Endodermal cell (in vitro differentiated cells): ENCODE measurements around the gene DENND6B. TPM values are rescaled to one million over a fixed set of nuclear protein-coding genes. Genes with fewer than 3 reads are reported as not detected.

Experiments used
- DNase-seq: peaks from one replicate; pipeline ENCODE4 v3.0.0-alpha.2; 2017
- H3K27ac ChIP-seq: 2 replicates; pipeline ENCODE4 v1.5.1; 2013; ENCODE audit warnings: mild to moderate bottlenecking, low read depth, low read length, moderate library complexity
- H3K27me3 ChIP-seq: 2 replicates; pipeline ENCODE4 v1.6.1; 2013; ENCODE audit warnings: mild to moderate bottlenecking, low read length, moderate library complexity; ENCODE audit not compliant: insufficient read depth, control insufficient read depth, poor library complexity, severe bottlenecking
- H3K36me3 ChIP-seq: 2 replicates; pipeline ENCODE4 v1.7.0; 2013; ENCODE audit warnings: mild to moderate bottlenecking, low read length, moderate library complexity; ENCODE audit not compliant: control insufficient read depth, insufficient read depth
- H3K4me1 ChIP-seq: one replicate; pipeline ENCODE4 v1.7.0; 2013; ENCODE audit warnings: low read length; ENCODE audit not compliant: control insufficient read depth, insufficient read depth
- H3K4me3 ChIP-seq: 2 replicates; pipeline ENCODE4 v1.5.1; 2013; ENCODE audit warnings: mild to moderate bottlenecking, low read length, moderate library complexity
- H3K9ac ChIP-seq: 2 replicates; pipeline ENCODE4 v1.6.1; 2013; ENCODE audit warnings: mild to moderate bottlenecking, low read length, moderate library complexity; ENCODE audit not compliant: poor library complexity, severe bottlenecking; ENCODE audit errors: extremely low read depth
- H3K9me3 ChIP-seq: 2 replicates; pipeline ENCODE4 v1.6.1; 2013; ENCODE audit warnings: mild to moderate bottlenecking, low read length, moderate library complexity; ENCODE audit not compliant: control insufficient read depth
- H3K27ac Mint-ChIP-seq: 2 replicates; pipeline ENCODE4 v1.8.0; 2020; ENCODE audit warnings: mixed read lengths
- H3K27me3 Mint-ChIP-seq: 2 replicates; pipeline ENCODE4 v1.8.0; 2021; ENCODE audit warnings: mild to moderate bottlenecking, mixed read lengths; ENCODE audit not compliant: insufficient read depth
- H3K36me3 Mint-ChIP-seq: 2 replicates; pipeline ENCODE4 v1.8.0; 2020; ENCODE audit warnings: low read depth, mixed read lengths
- H3K4me1 Mint-ChIP-seq: 2 replicates; pipeline ENCODE4 v1.8.0; 2020; ENCODE audit warnings: mixed read lengths
- H3K4me3 Mint-ChIP-seq: 2 replicates; pipeline ENCODE4 v1.8.0; 2020; ENCODE audit warnings: mild to moderate bottlenecking, moderate library complexity, mixed read lengths
- H3K9me3 Mint-ChIP-seq: 2 replicates; pipeline ENCODE4 v1.8.0; 2020; ENCODE audit warnings: mild to moderate bottlenecking, mixed read lengths
- WGBS, 2 experiments: methylation state at CpG; one replicate each; pipeline versions ENCODE4 v1.1.5 to v1.1.7; 2013; ENCODE audit warnings: missing lambda C conversion rate in 2 of 2, mixed read lengths in 1 of 2; ENCODE audit not compliant: insufficient coverage in 1 of 2, insufficient read length in 1 of 2; 5-methylcytosine and 5-hydroxymethylcytosine counted together
- total RNA-seq, 2 donors: library from RNA; stranded (reverse); fragmentation: NEBNext Ultra II Directional in 1 of 2; extraction: Animal tissue kit (Norgen Biotek cat#: 25700) in 1 of 2; gene quantifications; 2 replicates in 1 of 2; 3 replicates in 1 of 2; pipeline ENCODE4 v1.2.1, GENCODE V29; 2021
- TF ChIP-seq, protein P1 (sequence below): fragments of 200-600 bp; sonication (generic); conservative IDR thresholded peaks from 2 replicates; pipeline ENCODE4 v1.5.0; 2021; ENCODE audit warnings: antibody characterized with exemption, mild to moderate bottlenecking

Gene DENND6B
- total RNA-seq, 2 donors from 2014 or later = 8.3 to 14.2 TPM

- 96 to 97% methylated on average over 31 to 40 of the region's 40 CpGs for WGBS, 2 experiments
- Histone ChIP-seq H3K9me3 (no peaks in the 10 kb centered on the region), H3K4me1 (no peaks in the 10 kb centered on the region), H3K9ac (no peak overlapping the region), H3K27me3 (no peaks in the 10 kb centered on the region), H3K4me3 (no peak overlapping the region), H3K36me3 (peaks cover 20% of the 10 kb centered on the region), H3K27ac (no peak overlapping the region)
- TF ChIP-seq, protein P1, sequence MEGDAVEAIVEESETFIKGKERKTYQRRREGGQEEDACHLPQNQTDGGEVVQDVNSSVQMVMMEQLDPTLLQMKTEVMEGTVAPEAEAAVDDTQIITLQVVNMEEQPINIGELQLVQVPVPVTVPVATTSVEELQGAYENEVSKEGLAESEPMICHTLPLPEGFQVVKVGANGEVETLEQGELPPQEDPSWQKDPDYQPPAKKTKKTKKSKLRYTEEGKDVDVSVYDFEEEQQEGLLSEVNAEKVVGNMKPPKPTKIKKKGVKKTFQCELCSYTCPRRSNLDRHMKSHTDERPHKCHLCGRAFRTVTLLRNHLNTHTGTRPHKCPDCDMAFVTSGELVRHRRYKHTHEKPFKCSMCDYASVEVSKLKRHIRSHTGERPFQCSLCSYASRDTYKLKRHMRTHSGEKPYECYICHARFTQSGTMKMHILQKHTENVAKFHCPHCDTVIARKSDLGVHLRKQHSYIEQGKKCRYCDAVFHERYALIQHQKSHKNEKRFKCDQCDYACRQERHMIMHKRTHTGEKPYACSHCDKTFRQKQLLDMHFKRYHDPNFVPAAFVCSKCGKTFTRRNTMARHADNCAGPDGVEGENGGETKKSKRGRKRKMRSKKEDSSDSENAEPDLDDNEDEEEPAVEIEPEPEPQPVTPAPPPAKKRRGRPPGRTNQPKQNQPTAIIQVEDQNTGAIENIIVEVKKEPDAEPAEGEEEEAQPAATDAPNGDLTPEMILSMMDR = no peak
- H3K4me1 Mint-ChIP-seq = no peaks in the 10 kb centered on the region
- H3K4me3 Mint-ChIP-seq = no peak overlapping the region
- H3K9me3 Mint-ChIP-seq = no peaks in the 10 kb centered on the region
- peaks cover 22% of the 10 kb centered on the region for H3K36me3 Mint-ChIP-seq
- H3K27ac Mint-ChIP-seq = no peak overlapping the region
- DNase-seq = no peak
- no peaks in the 10 kb centered on the region for H3K27me3 Mint-ChIP-seq
These were observed 40.0 kb downstream of the DENND6B start for GRCh38 chr22:50286701-50287318.

- peaks cover 26% of the 10 kb centered on the region for H3K36me3 Mint-ChIP-seq
These were observed 40.5 kb downstream of the DENND6B start for GRCh38 chr22:50286275-50286674.

DNA sequence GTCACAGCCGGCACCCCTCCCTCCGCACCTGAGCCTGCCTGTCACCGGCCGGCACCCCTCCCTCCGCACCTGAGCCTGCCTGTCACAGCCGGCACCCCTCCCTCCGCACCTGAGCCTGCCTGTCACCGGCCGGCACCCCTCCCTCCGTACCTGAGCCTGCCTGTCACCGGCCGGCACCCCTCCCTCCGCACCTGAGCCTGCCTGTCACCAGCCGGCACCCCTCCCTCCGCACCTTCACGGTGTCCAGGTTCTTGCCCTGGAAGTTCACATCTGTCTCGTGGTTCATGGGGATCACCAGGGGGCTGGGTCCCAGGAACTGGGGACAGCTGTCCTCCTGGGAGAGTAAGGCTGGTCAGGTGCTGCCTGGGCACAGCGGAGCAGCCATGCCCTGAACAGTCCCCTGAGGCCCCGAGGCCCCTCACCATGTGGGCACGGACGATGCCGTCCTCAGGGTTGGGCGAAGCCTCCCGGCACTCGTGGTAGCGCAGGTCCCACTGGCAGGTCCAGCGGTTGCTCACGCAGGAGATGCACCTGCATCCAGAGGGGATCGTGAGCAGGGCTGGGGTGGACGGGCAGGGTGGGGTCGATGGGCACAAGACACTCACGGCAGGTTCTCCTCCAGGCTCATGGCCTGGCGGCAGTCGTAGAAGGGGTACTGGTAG, 41.1 kb downstream of the DENND6B start:
- Histone ChIP-seq H3K36me3 (peaks cover 20% of the 10 kb centered on the region), H3K9me3 (no peaks in the 10 kb centered on the region), H3K27ac (no peak overlapping the region), H3K27me3 (no peaks in the 10 kb centered on the region), H3K9ac (no peak overlapping the region), H3K4me1 (no peaks in the 10 kb centered on the region), H3K4me3 (no peak overlapping the region)
- H3K9me3 Mint-ChIP-seq = no peaks in the 10 kb centered on the region
- TF ChIP-seq, protein P1 = no peak
- H3K27me3 Mint-ChIP-seq = no peaks in the 10 kb centered on the region
- H3K36me3 Mint-ChIP-seq = peaks cover 32% of the 10 kb centered on the region
- 95 to 100% methylated on average over 18 to 28 of the region's 34 CpGs for WGBS, 2 experiments
- no peak for DNase-seq
- no peaks in the 10 kb centered on the region for H3K4me1 Mint-ChIP-seq
- no peak overlapping the region for H3K4me3 Mint-ChIP-seq
- H3K27ac Mint-ChIP-seq = no peak overlapping the region

More at GRCh38 chr22:50286275-50286674, 40.5 kb downstream of the DENND6B start:
- Histone ChIP-seq H3K9ac (no peak overlapping the region), H3K4me1 (no peaks in the 10 kb centered on the region), H3K4me3 (no peak overlapping the region), H3K27ac (no peak overlapping the region), H3K36me3 (peaks cover 20% of the 10 kb centered on the region), H3K27me3 (no peaks in the 10 kb centered on the region), H3K9me3 (no peaks in the 10 kb centered on the region)
- H3K4me3 Mint-ChIP-seq = no peak overlapping the region
- WGBS, 2 experiments = 93 to 95% methylated on average over 5 to 21 of the region's 21 CpGs
- H3K27me3 Mint-ChIP-seq = no peaks in the 10 kb centered on the region
- H3K9me3 Mint-ChIP-seq = no peaks in the 10 kb centered on the region
- DNase-seq = no peak
- TF ChIP-seq, protein P1 = no peak
- no peak overlapping the region for H3K27ac Mint-ChIP-seq
- H3K4me1 Mint-ChIP-seq = no peaks in the 10 kb centered on the region
